Naive thymus-derived CD4-positive, alpha-beta T cell (primary cell): Measurements from ENCODE around the gene DOCK4. TPM values are rescaled to one million over a fixed set of nuclear protein-coding genes. Genes with fewer than 3 reads are reported as not detected.

ENCODE experiments used
- ATAC-seq: fragments of 150-1000 bp; cut with Tn5 transposase; 2 replicates; pipeline ENCODE4 v1.10.0; 2021; ENCODE audit warnings: mild to moderate bottlenecking, moderate library complexity
- CTCF ChIA-PET: fragments of 350-600 bp; sonication (Branson Sonifier 250); formaldehyde crosslinking; loops from one replicate; lab custom pipeline; 2021; ENCODE audit warnings: antibody characterized with exemption; lab: Charles Lee
- POLR2A ChIA-PET: fragments of 350-600 bp; sonication (Branson Sonifier 250); formaldehyde crosslinking; loops from one replicate; lab custom pipeline; 2021; ENCODE audit warnings: antibody characterized with exemption, inconsistent platforms; lab: Charles Lee
- DNase-seq, 9 donors: peaks; one replicate each; pipeline versions ENCODE4 v3.0.0 to v3.0.0-alpha.2; 2020 to 2022; ENCODE audit warnings: mixed read lengths in 1 of 9
- H3K27ac ChIP-seq: one replicate; pipeline ENCODE4 v1.7.0; 2013; ENCODE audit warnings: mild to moderate bottlenecking, low read depth, low read length, moderate library complexity
- H3K27me3 ChIP-seq, 2 donors: one replicate each; pipeline ENCODE4 v1.7.0; 2013; ENCODE audit warnings: low read length in 2 of 2, mild to moderate bottlenecking in 2 of 2, moderate library complexity in 2 of 2; ENCODE audit not compliant: control insufficient read depth in 2 of 2, insufficient read depth in 2 of 2
- H3K36me3 ChIP-seq, 3 experiments: 1 replicate in 2 of 3; 2 replicates in 1 of 3; pipeline ENCODE4 v1.7.0; 2013; ENCODE audit warnings: low read length in 3 of 3, mild to moderate bottlenecking in 3 of 3, moderate library complexity in 1 of 3; ENCODE audit not compliant: insufficient read depth in 3 of 3, control insufficient read depth in 2 of 3
- H3K4me1 ChIP-seq, 2 donors: one replicate each; pipeline ENCODE4 v1.7.0; 2013; ENCODE audit warnings: low read length in 2 of 2, mild to moderate bottlenecking in 2 of 2, moderate library complexity in 1 of 2; ENCODE audit not compliant: control insufficient read depth in 2 of 2, insufficient read depth in 2 of 2
- H3K4me3 ChIP-seq: 2 replicates; pipeline ENCODE4 v1.7.0; 2013; ENCODE audit warnings: mild to moderate bottlenecking, low read length
- H3K9me3 ChIP-seq, 3 experiments: 1 replicate in 2 of 3; 2 replicates in 1 of 3; pipeline ENCODE4 v1.7.0; 2013; ENCODE audit warnings: low read length in 3 of 3; ENCODE audit not compliant: control insufficient read depth in 2 of 3
- H3K27ac Mint-ChIP-seq, 9 donors: one replicate each; pipeline ENCODE4 v1.8.0; 2020 to 2022; ENCODE audit warnings: mixed read lengths in 9 of 9, mild to moderate bottlenecking in 8 of 9, moderate library complexity in 5 of 9, inconsistent platforms in 2 of 9
- H3K27me3 Mint-ChIP-seq, 5 donors: one replicate each; pipeline ENCODE4 v1.8.0; 2021 to 2022; ENCODE audit warnings: mixed read lengths in 5 of 5, mild to moderate bottlenecking in 1 of 5
- H3K36me3 Mint-ChIP-seq, 5 donors: one replicate each; pipeline ENCODE4 v1.8.0; 2020 to 2022; ENCODE audit warnings: mixed read lengths in 5 of 5, mild to moderate bottlenecking in 3 of 5, inconsistent platforms in 1 of 5
- H3K4me1 Mint-ChIP-seq, 7 donors: one replicate each; pipeline ENCODE4 v1.8.0; 2020 to 2022; ENCODE audit warnings: mixed read lengths in 7 of 7, mild to moderate bottlenecking in 3 of 7, inconsistent platforms in 1 of 7
- H3K4me3 Mint-ChIP-seq, 10 donors: one replicate each; pipeline ENCODE4 v1.8.0; 2020 to 2022; ENCODE audit warnings: mild to moderate bottlenecking in 10 of 10, mixed read lengths in 10 of 10, moderate library complexity in 6 of 10, inconsistent platforms in 2 of 10
- H3K9me3 Mint-ChIP-seq, 11 donors: one replicate each; pipeline ENCODE4 v1.8.0; 2020 to 2022; ENCODE audit warnings: mixed read lengths in 11 of 11, mild to moderate bottlenecking in 4 of 11, inconsistent platforms in 1 of 11, moderate library complexity in 1 of 11
- intact Hi-C, 2 donors: fragments of 100-400 bp; cut with micrococcal nuclease; formaldehyde crosslinking; loops; one replicate each; pipeline ENCODE4 v1.15.1; 2023
- polyA plus RNA-seq, 2 donors: library from polyadenylated mRNA; unstranded; fragments of 300-500 nt; fragmentation: Illumina TruSeq; gene quantifications; one replicate each; pipeline ENCODE4 v1.2.3, GENCODE V29; 2021
- total RNA-seq, 6 experiments: library from RNA in 5 of 6; stranded (reverse) in 5 of 6; gene quantifications; 1 replicate in 5 of 6; 2 replicates in 1 of 6; pipeline ENCODE4 v1.2.3 and lab custom pipeline; 2021 to 2026

Gene DOCK4
- total and polyA plus RNA-seq, 7 experiments from 2014 or later: 0.16 to 3.1 (median 2.2) TPM; not detected in 1

DNA sequence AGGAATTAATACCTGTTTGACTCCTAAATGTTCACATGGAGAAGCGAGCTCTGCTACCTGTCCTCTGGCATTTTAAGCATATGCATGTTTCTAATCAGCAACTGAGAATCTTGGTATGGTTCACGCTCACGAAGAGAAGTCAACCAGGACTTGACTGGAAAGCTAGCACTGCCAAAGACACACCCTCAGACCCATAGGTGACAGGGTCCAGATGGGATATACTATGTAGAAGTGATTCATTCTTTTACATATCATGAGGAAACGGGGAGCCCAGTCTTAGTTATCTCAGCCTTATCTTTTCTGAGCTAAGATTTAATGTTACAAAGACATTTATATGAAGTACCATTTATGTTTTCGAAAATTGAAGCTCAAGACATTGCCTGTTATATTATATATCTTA, 313.0 kb downstream of the DOCK4 start:
- Histone ChIP-seq H3K4me1 (no peaks in the 10 kb centered on the region), H3K27ac (no peak overlapping the region), H3K4me3 (no peak overlapping the region), H3K27me3 (no peaks in the 10 kb centered on the region), H3K9me3 (no peaks in the 10 kb centered on the region), H3K36me3 (no peaks in the 10 kb centered on the region)
- DNase-seq: no peak
- H3K27ac Mint-ChIP-seq: no peak overlapping the region
- POLR2A ChIA-PET: no interaction called here
- no peak overlapping the region for H3K4me3 Mint-ChIP-seq
- intact Hi-C loops: no loop called here
- no peaks in the 10 kb centered on the region for H3K9me3 Mint-ChIP-seq
- H3K4me1 Mint-ChIP-seq: no peaks in the 10 kb centered on the region
- H3K36me3 Mint-ChIP-seq: no peaks in the 10 kb centered on the region
- CTCF ChIA-PET: no interaction called here
- no peak for ATAC-seq
- peaks cover 0 to 6% (median 0%) of the 10 kb centered on the region in 5 donors for H3K27me3 Mint-ChIP-seq

DNA sequence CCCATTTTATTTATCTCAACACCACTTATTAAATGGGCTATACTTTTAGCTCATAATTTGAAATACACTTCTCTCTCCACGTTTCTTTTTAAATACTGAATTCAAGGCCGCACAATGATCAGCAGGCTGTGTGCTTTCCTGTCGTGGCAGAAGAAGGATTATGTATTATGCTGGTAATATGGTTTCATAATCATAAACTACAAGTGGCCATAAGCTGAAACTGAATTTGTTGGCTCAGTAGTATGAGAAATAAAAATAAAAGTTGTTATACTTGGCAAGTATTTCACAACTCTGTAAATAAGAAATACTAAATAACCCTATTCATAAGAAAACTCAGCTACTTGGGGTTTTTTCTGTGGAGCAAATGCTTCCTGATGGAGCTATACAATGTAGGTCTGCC, 313.6 kb downstream of the DOCK4 start:
- Mint-ChIP-seq H3K27me3 (peaks cover 0 to 6% (median 0%) of the 10 kb centered on the region in 5 donors), H3K27ac (no peak overlapping the region), H3K4me1 (no peaks in the 10 kb centered on the region), H3K9me3 (no peaks in the 10 kb centered on the region), H3K36me3 (no peaks in the 10 kb centered on the region), H3K4me3 (no peak overlapping the region)
- no peak overlapping the region for H3K27ac ChIP-seq
- CTCF ChIA-PET: no interaction called here
- H3K9me3 ChIP-seq: no peaks in the 10 kb centered on the region
- no peaks in the 10 kb centered on the region for H3K27me3 ChIP-seq
- H3K36me3 ChIP-seq: no peaks in the 10 kb centered on the region
- intact Hi-C loops: no loop called here
- H3K4me3 ChIP-seq: no peak overlapping the region
- DNase-seq (no peak), ATAC-seq (no peak)
- POLR2A ChIA-PET: interaction anchor here (0.6 kb wide), 1 partner anchor 17 kb away, joined by 3 read pairs; no protein-coding TSS in a partner anchor
- no peaks in the 10 kb centered on the region for H3K4me1 ChIP-seq

GRCh38 chr7:111887734-111888133, 318.5 kb downstream of the DOCK4 start:
- ChIA-PET CTCF (no interaction called here), POLR2A (no interaction called here)
- H3K4me3 Mint-ChIP-seq: no peak overlapping the region
- Histone ChIP-seq H3K27me3 (no peaks in the 10 kb centered on the region), H3K9me3 (no peaks in the 10 kb centered on the region), H3K4me3 (no peak overlapping the region), H3K27ac (no peak overlapping the region), H3K4me1 (no peaks in the 10 kb centered on the region), H3K36me3 (no peaks in the 10 kb centered on the region)
- ATAC-seq (no peak), DNase-seq (no peak)
- no peaks in the 10 kb centered on the region for H3K4me1 Mint-ChIP-seq
- H3K36me3 Mint-ChIP-seq: no peaks in the 10 kb centered on the region
- no peaks in the 10 kb centered on the region for H3K9me3 Mint-ChIP-seq
- intact Hi-C loops: no loop called here
- peaks cover 0 to 13% (median 4%) of the 10 kb centered on the region in 5 donors for H3K27me3 Mint-ChIP-seq
- H3K27ac Mint-ChIP-seq: no peak overlapping the region

DNA sequence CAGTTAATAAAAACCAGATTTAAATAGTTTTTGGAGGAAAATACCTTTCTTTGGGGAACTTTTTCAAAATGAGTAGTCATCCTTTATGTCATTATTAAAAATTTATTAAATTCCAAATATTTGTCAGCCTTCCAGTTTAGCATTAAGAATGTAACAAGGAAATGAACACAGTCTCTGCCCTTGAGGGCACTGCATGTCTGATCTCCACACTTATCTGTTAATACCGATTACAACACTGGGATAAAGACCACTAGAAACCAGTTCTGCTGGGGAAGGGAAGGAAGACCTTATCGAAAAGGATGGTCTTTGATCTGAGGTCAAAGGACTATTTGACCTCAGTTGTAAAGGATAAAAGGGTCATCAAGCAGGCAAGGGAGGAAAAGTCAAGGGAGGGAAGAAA, 320.0 kb downstream of the DOCK4 start:
- H3K9me3 ChIP-seq: no peaks in the 10 kb centered on the region
- H3K27me3 ChIP-seq: no peaks in the 10 kb centered on the region
- H3K4me3 Mint-ChIP-seq: no peak overlapping the region
- peaks cover 0 to 18% (median 7%) of the 10 kb centered on the region in 5 donors for H3K27me3 Mint-ChIP-seq
- no peaks in the 10 kb centered on the region for H3K36me3 ChIP-seq
- CTCF ChIA-PET: no interaction called here
- no peaks in the 10 kb centered on the region for H3K4me1 Mint-ChIP-seq
- no peak overlapping the region for H3K4me3 ChIP-seq
- ATAC-seq: no peak
- H3K27ac Mint-ChIP-seq: no peak overlapping the region
- H3K27ac ChIP-seq: no peak overlapping the region
- no peaks in the 10 kb centered on the region for H3K4me1 ChIP-seq
- peaks cover 0 to 3% (median 0%) of the 10 kb centered on the region in 11 donors for H3K9me3 Mint-ChIP-seq
- DNase-seq: no peak
- H3K36me3 Mint-ChIP-seq: no peaks in the 10 kb centered on the region
- POLR2A ChIA-PET: no interaction called here
- intact Hi-C loops: no loop called here

GRCh38 chr7:111883241-111883640, 323.0 kb downstream of the DOCK4 start:
- no peaks in the 10 kb centered on the region for H3K4me1 ChIP-seq
- no peak overlapping the region for H3K27ac ChIP-seq
- POLR2A ChIA-PET: no interaction called here
- peaks cover 0 to 13% (median 2%) of the 10 kb centered on the region in 11 donors for H3K9me3 Mint-ChIP-seq
- intact Hi-C loops: no loop called here
- peaks cover 0 to 28% (median 10%) of the 10 kb centered on the region in 5 donors for H3K27me3 Mint-ChIP-seq
- no peaks in the 10 kb centered on the region for H3K36me3 ChIP-seq
- no peak overlapping the region for H3K27ac Mint-ChIP-seq
- no peaks in the 10 kb centered on the region for H3K36me3 Mint-ChIP-seq
- no peak overlapping the region for H3K4me3 ChIP-seq
- H3K27me3 ChIP-seq: no peaks in the 10 kb centered on the region
- H3K9me3 ChIP-seq: no peaks in the 10 kb centered on the region
- CTCF ChIA-PET: no interaction called here
- no peaks in the 10 kb centered on the region for H3K4me1 Mint-ChIP-seq
- DNase-seq (no peak), ATAC-seq (no peak)
- no peak overlapping the region for H3K4me3 Mint-ChIP-seq

DNA sequence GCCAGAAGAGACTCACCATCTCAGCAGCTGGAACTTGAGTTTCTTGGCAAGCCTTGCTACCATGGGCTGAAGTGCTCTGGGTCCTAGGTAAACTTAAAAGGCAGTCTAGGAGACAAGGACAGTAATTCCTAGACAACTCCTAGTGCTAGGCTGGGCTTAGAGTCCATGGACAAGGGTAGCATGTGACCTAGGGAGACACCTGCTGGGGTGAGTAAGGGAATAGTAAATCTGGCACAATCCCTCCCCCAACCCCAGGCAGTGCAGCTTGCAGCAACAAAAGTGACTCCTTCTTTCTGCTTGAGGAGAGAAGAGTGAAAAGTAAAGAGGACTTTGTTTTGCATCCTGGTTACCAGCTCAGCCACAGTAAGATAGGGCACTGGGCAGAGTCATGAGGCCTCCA, 327.4 kb downstream of the DOCK4 start:
- Histone ChIP-seq H3K9me3 (no peaks in the 10 kb centered on the region), H3K27ac (no peak overlapping the region), H3K27me3 (no peaks in the 10 kb centered on the region), H3K36me3 (no peaks in the 10 kb centered on the region), H3K4me3 (no peak overlapping the region), H3K4me1 (no peaks in the 10 kb centered on the region)
- Mint-ChIP-seq H3K27me3 (peaks cover 0 to 32% (median 26%) of the 10 kb centered on the region in 5 donors), H3K4me1 (no peaks in the 10 kb centered on the region), H3K27ac (no peak overlapping the region), H3K9me3 (peaks cover 0 to 13% (median 2%) of the 10 kb centered on the region in 11 donors), H3K36me3 (no peaks in the 10 kb centered on the region), H3K4me3 (no peak overlapping the region)
- DNase-seq (no peak), ATAC-seq (no peak)
- CTCF ChIA-PET: no interaction called here
- intact Hi-C loops: no loop called here
- POLR2A ChIA-PET: no interaction called here

- H3K36me3 Mint-ChIP-seq: no peaks in the 10 kb centered on the region
These were observed 328.3 kb downstream of the DOCK4 start for GRCh38 chr7:111877931-111878330.

More at GRCh38 chr7:111877931-111878330, 328.3 kb downstream of the DOCK4 start:
- POLR2A ChIA-PET: no interaction called here
- DNase-seq: no peak
- H3K4me3 Mint-ChIP-seq: no peak overlapping the region
- intact Hi-C loops: no loop called here
- no peak for ATAC-seq
- Histone ChIP-seq H3K27ac (no peak overlapping the region), H3K9me3 (no peaks in the 10 kb centered on the region), H3K27me3 (no peaks in the 10 kb centered on the region), H3K4me1 (no peaks in the 10 kb centered on the region), H3K36me3 (no peaks in the 10 kb centered on the region), H3K4me3 (no peak overlapping the region)
- peaks cover 0 to 25% (median 21%) of the 10 kb centered on the region in 5 donors for H3K27me3 Mint-ChIP-seq
- CTCF ChIA-PET: no interaction called here
- H3K9me3 Mint-ChIP-seq: peaks cover 0 to 13% (median 2%) of the 10 kb centered on the region in 11 donors
- no peak overlapping the region for H3K27ac Mint-ChIP-seq
- H3K4me1 Mint-ChIP-seq: no peaks in the 10 kb centered on the region
